ENCODE results near the gene HIVEP3. TPM values are rescaled to one million over a fixed set of nuclear protein-coding genes. Genes with fewer than 3 reads are reported as not detected.

Gene HIVEP3
- total RNA-seq, 1 donor from 2014 or later: 11.6 TPM

GRCh38 chr1:41672641-41673361 lies 245.9 kb downstream of the HIVEP3 start:
- intact Hi-C loops (cut with DNase I): no loop called here
- Histone ChIP-seq H3K9me3 (no peaks in the 10 kb centered on the region), H3K4me3 (no peak overlapping the region), H3K27ac (no peak overlapping the region), H3K4me1 (peaks cover 13% of the 10 kb centered on the region), H3K36me3 (no peaks in the 10 kb centered on the region), H3K27me3 (ENCODE audit: low read depth) (no peaks in the 10 kb centered on the region)
- no peak for DNase-seq
- no peak for ATAC-seq
- no peak for TF ChIP-seq CTCF (IDR thresholded peaks at IDR 0.05)

- Histone ChIP-seq H3K4me1 (peaks cover 18% of the 10 kb centered on the region), H3K9me3 (no peaks in the 10 kb centered on the region), H3K27ac (no peak overlapping the region), H3K4me3 (no peak overlapping the region), H3K36me3 (no peaks in the 10 kb centered on the region), H3K27me3 (ENCODE audit: low read depth) (no peaks in the 10 kb centered on the region)
- DNase-seq: no peak
- intact Hi-C loops (cut with DNase I): no loop called here
- ATAC-seq: peak; percentile 45 to 79
- no peak for TF ChIP-seq CTCF (IDR thresholded peaks at IDR 0.05)
Observed at GRCh38 chr1:41672173-41672572, 246.5 kb downstream of the HIVEP3 start.

GRCh38 chr1:41671116-41671755 lies 247.5 kb downstream of the HIVEP3 start:
- Histone ChIP-seq H3K27me3 (ENCODE audit: low read depth) (no peaks in the 10 kb centered on the region), H3K4me3 (no peak overlapping the region), H3K9me3 (no peaks in the 10 kb centered on the region), H3K4me1 (peaks cover 20% of the 10 kb centered on the region), H3K27ac (no peak overlapping the region), H3K36me3 (no peaks in the 10 kb centered on the region)
- DNase-seq (no peak), ATAC-seq (no peak)
- intact Hi-C loops (cut with DNase I): no loop called here
- no peak for TF ChIP-seq CTCF (IDR thresholded peaks at IDR 0.05)

DNA sequence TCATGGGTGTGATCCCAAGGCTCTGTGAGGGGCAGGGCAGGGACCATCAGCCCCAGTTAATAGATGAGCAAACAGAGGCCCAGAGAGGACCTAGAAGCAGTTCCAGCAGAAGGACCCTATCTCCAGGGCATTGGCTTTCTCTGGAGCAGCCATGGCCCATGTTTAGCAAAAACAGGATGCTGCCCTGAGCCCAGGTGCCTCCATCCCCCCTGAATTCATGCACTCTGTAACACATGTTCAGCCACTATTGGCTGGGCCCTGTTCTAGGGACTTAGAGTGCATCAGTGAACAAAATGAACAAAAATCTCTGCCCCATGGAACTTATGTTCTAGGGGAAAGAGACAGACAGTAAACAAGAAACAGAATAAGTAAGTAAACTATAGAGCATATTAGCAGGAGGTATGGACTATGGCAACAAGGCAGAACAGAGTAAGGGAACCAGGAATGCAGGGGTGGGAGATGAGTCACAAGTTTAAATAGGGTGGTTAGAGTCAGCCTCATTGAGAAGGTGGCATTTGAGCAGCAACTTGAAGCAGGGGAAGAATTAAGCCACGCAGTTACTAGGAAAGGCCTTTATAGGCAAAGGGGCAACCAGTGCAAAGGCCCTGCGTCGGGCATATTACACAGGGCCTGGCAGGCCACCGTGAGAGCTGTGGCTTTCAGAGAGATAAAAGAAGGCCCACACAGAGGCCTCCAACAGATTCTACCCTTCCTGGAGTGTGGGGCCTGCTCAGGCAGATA lies 248.3 kb downstream of the HIVEP3 start:
- peak in 1 of 2 donors; percentile 23 for ATAC-seq
- no peak for DNase-seq
- TF ChIP-seq CTCF (IDR thresholded peaks at IDR 0.05): no peak
- Histone ChIP-seq H3K4me1 (peaks cover 20% of the 10 kb centered on the region), H3K9me3 (no peaks in the 10 kb centered on the region), H3K27ac (no peak overlapping the region), H3K4me3 (no peak overlapping the region), H3K27me3 (ENCODE audit: low read depth) (no peaks in the 10 kb centered on the region), H3K36me3 (no peaks in the 10 kb centered on the region)
- intact Hi-C loops (cut with DNase I): no loop called here

DNA sequence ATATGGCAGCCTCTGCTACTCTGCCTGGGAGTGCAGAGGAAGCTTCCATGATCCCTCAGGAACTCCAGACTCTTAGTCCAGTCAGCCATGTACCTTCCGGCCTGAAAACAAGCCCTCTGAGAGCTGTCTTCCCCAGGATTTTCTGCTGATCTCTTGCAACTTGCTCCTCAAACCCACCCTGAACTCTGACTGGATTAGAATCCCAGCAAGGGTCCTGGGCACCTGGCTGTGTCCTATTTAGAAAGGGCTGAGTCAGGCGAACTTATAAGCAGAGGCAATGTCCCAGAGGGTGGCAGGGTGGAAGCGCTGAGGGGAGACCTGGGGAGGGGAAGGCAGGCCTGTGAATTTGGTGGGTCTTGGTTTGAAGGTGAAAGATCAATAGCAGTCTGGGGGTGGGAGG lies 249.8 kb downstream of the HIVEP3 start:
- H3K9me3 ChIP-seq: no peaks in the 10 kb centered on the region
- DNase-seq: no peak
- peaks cover 19% of the 10 kb centered on the region for H3K4me1 ChIP-seq
- intact Hi-C loops (cut with DNase I): no loop called here
- ATAC-seq: no peak
- no peak overlapping the region for H3K4me3 ChIP-seq
- no peaks in the 10 kb centered on the region for H3K27me3 ChIP-seq (ENCODE audit: low read depth)
- no peaks in the 10 kb centered on the region for H3K36me3 ChIP-seq
- no peak overlapping the region for H3K27ac ChIP-seq
- TF ChIP-seq CTCF (IDR thresholded peaks at IDR 0.05): no peak
